ENCODE results near the gene CFAP161. TPM values are rescaled to one million over a fixed set of nuclear protein-coding genes. Genes with fewer than 3 reads are reported as not detected.
A peak's percentile ranks its signal among the peaks of the same experiment; 100 is the strongest.

Gene CFAP161, protein sequence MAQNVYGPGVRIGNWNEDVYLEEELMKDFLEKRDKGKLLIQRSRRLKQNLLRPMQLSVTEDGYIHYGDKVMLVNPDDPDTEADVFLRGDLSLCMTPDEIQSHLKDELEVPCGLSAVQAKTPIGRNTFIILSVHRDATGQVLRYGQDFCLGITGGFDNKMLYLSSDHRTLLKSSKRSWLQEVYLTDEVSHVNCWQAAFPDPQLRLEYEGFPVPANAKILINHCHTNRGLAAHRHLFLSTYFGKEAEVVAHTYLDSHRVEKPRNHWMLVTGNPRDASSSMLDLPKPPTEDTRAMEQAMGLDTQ
- total RNA-seq = 0.30 TPM
- long read RNA-seq, partial matches to known transcripts = 0 of 1 reads
- long read RNA-seq, other reads (novel, unspliced or antisense) = 1 of 1 reads

DNA sequence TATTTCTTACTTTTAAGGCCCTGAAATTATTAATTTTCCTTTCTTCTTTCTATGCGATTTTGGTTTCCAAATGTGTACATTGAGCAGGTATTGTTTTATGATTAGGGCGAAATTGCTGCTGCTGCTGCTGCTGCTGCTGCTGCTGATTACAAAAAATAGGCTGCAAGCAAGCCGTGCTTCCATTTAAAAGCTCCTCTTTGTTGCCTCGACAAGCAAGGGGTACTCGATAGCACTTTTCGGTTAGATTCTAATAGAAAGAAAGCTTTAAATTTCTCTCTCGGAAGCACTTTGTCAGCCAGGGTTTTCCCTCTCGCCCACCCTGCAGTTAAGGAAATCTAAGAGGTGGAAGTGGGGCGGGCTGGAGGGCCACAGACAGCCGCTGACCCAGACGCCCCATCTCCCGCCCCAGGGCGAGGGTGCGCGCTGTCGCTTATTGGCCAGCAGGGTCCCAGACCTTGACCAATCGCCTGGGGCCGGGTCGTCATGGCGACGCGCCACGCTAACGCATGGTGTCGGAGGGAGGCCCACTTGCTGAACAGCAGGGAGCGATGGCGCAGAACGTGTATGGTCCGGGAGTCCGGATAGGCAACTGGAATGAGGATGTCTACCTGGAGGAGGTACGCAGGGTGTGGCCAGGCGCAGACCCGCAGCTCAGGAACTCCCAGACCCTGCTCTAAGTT, at the start of gene CFAP161:
Gene CFAP161 (plus strand): TSS at position 489 of the 680 bp plus-strand sequence. CDS start 60 bp downstream, at position 549.
- peak; percentile 95 for ATAC-seq (ENCODE audit: poor library complexity)
- DNase-seq = peak; percentile 92
- intact Hi-C loops (cut with DNase I) = no loop called here

DNA sequence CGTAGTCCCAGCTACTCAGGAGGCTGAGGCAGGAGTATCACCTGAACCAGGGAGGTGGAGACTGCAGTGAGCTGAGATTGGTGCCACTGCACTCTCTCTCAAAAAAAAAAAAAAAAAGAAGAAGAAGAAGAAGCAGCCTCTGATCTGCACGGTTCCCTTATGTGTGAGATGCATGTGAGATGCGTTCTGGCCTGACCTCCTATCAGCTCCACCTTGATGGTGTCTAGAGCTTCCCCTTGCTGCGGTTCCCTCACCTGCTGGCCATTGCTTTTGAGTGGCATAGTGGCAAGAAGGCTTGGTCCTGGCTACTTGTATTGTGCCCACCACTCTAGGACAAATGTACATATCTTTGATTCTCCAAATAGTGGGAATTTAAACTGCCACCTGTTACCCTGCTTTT, 49.4 kb upstream of the CFAP161 start:
- no peak for ATAC-seq (ENCODE audit: poor library complexity)
- intact Hi-C loops (cut with DNase I) = no loop called here
- no peak for DNase-seq

DNA sequence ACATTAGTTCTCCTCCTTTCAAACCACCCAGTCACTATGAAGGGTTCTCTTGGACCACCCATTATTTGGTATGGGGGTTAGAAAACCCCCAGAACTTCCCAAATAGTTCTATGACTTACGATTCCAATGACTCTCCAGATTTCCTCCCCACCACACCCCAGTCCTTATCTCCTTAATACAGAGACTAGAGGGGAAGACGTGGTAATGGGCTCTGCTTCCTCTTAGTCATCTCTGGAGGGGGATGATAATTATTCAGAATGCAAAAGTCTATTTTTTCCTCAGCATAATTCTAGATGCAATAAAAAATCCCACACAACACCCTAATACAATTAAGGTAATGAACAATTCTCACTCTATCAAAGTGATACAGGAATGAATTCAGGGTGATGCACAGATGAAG, 48.9 kb upstream of the CFAP161 start:
- intact Hi-C loops (cut with DNase I) = no loop called here
- no peak for ATAC-seq (ENCODE audit: poor library complexity)
- DNase-seq = no peak

DNA sequence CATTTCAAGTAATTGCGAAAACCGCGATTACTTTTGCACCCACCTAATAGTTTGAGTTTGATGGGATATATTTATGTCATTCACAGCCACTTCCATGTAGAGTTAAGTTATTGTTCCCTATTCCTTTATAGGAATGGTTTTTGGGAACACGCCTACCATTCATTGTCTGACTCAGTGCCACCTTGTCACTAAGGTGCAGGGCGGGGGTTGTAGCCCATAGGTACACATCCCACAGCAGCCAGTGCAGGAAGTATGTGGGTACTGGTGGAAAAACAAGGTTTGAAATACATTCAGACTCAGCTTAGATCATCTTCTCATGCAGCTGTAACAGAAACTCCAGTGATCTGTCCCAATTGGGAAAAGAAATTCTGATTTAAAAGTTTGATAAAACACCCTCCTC, 48.2 kb upstream of the CFAP161 start:
- intact Hi-C loops (cut with DNase I) = no loop called here
- DNase-seq (no peak), ATAC-seq (ENCODE audit: poor library complexity) (no peak)

DNA sequence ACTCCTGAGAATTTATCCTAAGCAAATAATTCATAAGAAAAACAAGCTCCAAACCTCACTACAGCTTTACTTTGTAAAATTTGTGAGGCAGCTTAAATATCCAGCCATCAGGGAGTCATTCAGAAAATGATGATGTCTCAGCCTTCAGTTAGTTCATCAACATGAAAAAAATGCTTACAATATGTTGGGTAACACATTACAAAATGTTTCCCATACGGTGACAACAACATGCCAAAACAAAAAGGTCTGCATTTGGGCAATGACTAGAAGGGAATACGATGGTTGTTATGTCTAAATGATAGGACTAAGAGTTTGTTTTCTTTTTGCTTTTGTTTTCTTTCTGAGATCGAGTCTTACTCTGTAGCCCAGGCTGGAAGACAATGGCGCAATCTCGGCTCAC, 47.0 kb upstream of the CFAP161 start:
- intact Hi-C loops (cut with DNase I) = no loop called here
- DNase-seq (no peak), ATAC-seq (ENCODE audit: poor library complexity) (no peak)

DNA sequence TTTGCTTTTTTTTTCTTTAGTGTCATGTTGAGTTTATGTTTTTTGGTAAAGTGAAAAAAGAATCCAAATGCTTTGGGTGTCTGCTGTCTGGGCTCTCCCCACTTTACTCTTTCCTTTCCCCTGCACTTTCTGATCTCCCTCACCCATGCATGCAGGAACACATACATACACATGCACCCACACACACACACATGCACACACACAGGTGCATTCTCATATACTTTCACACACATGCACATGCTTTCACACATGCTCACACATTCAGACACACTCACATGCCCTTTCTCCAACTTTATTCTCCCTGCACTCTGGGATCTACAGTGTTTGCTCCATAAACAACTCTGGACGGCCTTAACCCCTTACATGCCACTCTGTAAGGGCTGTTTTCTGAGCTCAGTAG, 46.4 kb upstream of the CFAP161 start:
- DNase-seq (no peak), ATAC-seq (ENCODE audit: poor library complexity) (no peak)
- intact Hi-C loops (cut with DNase I) = no loop called here

DNA sequence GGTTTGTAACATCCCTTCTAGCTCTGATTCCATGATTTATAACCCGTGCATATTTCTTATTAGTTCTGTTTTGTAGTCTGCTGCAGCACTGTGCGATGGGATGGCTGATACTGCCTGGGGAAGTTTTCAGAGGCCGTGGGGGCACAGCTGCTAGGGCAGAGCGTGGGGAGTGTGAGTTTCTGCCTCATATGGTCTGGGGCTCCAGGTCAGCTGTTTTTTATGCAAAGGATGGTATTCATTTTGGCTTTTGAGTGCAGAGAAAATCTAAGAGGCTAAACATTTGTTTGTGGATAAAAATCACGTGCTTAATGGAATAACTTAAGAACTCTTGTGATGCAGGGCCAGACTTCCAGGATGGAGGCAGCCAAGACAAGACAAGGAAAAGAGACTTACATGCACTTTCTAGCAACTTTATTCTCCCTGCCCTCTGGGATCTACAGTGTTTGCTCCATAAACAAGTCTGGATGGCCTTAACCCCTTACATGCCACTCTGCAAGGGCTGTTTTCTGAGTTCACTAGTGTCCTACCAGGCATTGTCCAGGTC, 45.5 kb upstream of the CFAP161 start:
- intact Hi-C loops (cut with DNase I) = no loop called here
- ATAC-seq (ENCODE audit: poor library complexity) (no peak), DNase-seq (no peak)

DNA sequence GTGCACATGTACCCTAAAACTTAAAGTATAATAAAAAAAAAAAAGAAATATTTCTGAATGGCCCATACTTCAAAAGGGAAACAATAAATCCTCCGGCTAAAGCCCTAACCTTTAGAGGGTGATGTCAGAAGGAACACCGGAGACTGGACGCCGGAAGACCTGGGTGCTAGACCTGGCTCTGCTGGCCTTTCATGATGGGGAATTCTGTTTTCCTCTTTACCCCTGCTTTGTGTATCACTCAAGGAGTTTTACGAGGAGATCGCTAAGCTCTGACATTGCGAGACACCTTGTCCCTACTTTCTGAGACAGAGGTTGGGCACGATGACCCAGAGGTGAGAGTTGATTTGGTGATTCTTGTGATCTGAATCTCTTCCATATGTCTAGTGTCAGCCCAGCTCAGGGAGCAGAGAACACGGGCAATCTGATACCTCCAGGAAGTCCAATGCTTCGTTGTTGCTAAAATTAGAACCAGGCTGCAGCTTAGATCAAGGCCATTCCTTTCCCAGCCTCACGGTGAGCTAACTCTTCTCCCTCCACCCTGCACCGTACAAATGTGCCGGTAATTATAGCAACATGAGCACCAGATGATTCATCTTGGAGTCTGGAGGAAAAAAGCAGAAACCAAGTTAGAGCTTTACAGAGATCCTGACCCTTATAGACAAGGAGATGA, 42.0 kb upstream of the CFAP161 start:
- no peak for DNase-seq

DNA sequence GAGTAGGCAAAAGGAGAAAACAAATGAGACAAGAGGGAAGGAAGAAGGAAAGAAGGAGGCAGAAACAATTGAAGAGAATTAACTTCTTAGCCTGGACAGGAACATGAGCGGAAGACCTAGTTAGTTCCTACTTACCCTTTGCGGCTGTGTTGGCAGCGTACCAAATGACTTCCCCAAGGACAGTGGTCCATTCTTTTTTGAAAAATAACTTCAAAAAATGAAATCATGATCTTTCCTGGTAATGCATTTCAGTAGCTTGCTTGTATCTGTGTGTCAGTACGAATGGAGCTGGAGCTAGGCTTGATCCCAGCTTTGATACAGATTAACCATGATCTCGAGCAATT, 41.5 kb upstream of the CFAP161 start:
- intact Hi-C loops (cut with DNase I) = no loop called here

More for the DNA sequence above, 42.0 kb upstream of the CFAP161 start:
- intact Hi-C loops (cut with DNase I) = no loop called here
- peak; percentile 88 for ATAC-seq (ENCODE audit: poor library complexity)

DNA sequence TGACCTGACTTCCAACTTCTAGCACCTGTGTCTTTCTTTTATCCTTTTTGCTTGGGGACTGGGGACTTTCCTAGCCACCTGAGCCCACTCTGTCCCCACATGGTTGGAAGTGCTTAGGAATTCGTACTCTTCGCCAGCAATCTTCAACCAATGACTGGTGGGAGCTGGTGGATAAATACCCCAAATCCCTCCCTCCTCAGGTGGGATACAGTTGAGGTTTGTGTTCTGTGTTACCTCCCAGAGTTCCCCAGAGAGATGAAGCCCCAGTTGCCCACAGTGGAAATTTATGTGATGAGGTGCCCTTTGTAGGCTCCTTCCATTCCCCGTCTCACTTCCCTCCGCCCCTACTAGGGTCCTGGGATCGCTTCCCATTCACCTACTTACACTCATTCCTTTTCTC, 40.1 kb upstream of the CFAP161 start:
- intact Hi-C loops (cut with DNase I) = no loop called here
- DNase-seq (no peak), ATAC-seq (ENCODE audit: poor library complexity) (no peak)

More for the DNA sequence above, 41.5 kb upstream of the CFAP161 start:
- DNase-seq (peak; percentile 54), ATAC-seq (ENCODE audit: poor library complexity) (peak; percentile 24)

DNA sequence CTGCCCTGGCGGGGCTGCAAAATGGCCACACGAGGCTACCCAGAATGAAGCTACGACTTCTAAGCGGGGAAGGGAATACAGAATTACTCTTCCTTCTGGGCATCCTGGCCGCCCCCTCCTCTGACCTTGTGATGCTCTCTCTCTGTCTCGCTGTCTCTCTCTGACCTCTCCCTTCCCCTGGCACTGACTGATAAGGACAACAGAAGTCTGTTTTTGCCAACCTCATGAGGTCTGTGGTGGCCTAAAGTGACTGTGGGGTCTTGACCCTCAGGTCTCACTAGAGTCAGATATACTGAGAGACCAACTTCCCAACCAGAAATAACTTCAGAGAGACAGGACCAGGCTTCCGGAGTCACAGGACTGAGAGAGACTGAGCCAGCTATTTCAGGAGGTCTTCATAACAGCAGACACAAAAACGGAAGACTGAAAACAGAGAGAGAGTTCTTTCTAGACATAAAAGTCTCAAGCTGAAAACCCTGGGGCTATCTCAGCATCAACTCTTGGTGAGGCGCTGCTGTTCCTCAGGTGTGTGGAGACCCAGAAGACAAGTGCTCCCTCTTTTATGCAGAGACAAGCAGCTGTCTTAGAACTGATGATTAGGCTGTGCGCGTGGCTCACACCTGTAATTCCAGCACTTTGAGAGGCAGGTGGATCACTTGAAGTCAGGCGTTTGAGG, 38.2 kb upstream of the CFAP161 start:
- DNase-seq = no peak
- no peak for ATAC-seq (ENCODE audit: poor library complexity)
- intact Hi-C loops (cut with DNase I) = loop anchor here (5.0 kb wide), 1 partner anchor 94 kb away; the partner anchor contains the start of gene TLNRD1

DNA sequence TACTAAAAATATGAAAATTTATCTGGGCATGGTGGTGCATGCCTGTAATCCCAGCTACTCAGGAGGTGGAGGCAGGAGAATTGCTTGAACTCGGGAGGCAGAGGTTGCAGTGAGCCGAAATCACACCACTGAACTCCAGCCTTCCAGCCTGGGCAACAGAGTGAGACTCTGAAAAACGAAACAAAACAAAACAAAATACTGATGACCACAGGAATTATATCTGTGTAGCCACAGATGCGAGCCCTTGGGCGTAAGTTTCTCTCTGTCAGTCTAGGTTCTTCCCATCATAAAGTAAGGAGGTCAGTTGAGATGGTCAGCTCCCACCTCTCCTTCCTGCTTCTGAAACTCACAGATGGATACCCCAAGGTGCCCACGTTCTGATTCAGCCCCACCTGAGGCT, 37.7 kb upstream of the CFAP161 start:
- ATAC-seq (ENCODE audit: poor library complexity) (no peak), DNase-seq (no peak)
- intact Hi-C loops (cut with DNase I) = loop anchor here (5.0 kb wide), 1 partner anchor 94 kb away; the partner anchor contains the start of gene TLNRD1

DNA sequence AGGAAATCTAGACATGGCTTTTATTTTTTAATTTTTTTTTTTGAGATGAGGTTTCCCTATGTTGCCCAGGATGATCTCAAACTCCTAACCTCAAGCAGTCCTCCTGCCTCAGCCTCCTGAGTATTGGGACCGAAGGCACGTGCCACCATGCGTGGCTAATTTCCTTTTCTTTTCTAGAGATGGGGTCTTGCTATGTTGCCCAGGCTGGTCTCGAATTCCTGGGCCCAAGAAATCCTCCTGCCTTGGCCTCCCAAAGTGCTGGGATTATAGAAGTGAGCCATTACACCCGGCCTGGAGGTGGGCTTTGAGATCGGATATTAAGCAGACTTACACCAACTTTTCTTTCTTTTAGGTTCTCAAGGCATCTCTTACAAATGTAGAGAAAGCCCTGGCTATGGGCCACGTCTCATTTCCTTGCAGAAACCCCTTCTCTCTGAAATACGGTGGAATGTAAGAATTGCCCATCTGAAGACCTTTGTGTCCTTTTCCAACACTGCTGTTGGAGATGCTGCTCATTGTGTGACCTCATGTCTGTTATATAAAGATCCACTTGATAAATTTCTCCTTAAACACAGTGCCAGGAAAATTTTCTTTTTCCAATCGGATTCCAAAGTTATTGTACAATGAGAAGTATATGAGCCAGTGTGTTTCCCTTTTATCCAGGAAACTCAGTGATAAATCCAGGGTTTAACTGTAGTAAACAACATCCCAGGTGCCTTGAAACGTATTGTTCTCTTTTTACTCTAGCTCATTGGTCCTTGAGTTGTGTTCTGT, 36.8 kb upstream of the CFAP161 start:
- intact Hi-C loops (cut with DNase I) = loop anchor here (5.0 kb wide), 1 partner anchor 95 kb away; the partner anchor contains the start of gene TLNRD1
- no peak for DNase-seq
- no peak for ATAC-seq (ENCODE audit: poor library complexity)

DNA sequence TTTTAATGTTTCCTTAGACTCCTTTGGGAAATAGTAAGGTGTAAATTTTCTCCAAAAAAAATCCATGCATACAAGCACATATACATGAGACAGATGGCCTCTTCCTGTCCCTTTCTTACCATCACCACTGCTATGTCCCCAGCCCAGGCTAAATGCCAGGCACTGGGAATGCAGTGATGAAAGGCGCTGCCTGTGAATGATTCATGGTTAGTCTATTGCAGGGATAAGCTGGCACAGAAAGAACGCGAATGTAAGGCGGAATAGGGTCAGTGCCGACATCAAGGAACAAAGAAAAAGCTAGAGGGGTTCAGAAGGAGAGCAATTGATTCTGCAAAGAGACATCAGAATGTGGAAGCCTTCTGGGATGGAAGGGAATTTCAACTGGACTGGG, 36.2 kb upstream of the CFAP161 start:
- ATAC-seq (ENCODE audit: poor library complexity) = peak; percentile 28
- DNase-seq = no peak
- intact Hi-C loops (cut with DNase I) = loop anchor here (5.0 kb wide), 1 partner anchor 96 kb away; the partner anchor contains the start of gene TLNRD1

DNA sequence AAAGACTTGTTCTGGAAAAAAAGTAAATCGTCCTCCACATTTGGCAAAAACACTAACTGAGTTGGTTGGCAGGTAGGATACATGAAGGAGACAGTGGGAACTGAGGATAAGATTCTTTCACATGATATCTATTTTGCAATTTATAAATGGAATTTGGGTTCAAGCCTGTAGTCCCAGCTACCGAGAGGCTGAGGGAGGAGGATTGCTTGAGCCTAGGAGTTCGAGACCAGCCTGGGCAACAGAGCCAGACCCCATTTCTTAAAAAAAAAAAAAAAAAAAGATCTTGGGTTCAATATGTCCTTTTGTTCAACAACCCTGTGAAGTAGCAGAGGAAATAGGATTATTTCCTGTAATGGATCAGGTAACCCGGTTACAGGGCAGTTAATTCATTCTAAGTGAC, 35.7 kb upstream of the CFAP161 start:
- DNase-seq = no peak
- ATAC-seq (ENCODE audit: poor library complexity) = no peak
- intact Hi-C loops (cut with DNase I) = loop anchor here (5.0 kb wide), 1 partner anchor 96 kb away; the partner anchor contains the start of gene TLNRD1

DNA sequence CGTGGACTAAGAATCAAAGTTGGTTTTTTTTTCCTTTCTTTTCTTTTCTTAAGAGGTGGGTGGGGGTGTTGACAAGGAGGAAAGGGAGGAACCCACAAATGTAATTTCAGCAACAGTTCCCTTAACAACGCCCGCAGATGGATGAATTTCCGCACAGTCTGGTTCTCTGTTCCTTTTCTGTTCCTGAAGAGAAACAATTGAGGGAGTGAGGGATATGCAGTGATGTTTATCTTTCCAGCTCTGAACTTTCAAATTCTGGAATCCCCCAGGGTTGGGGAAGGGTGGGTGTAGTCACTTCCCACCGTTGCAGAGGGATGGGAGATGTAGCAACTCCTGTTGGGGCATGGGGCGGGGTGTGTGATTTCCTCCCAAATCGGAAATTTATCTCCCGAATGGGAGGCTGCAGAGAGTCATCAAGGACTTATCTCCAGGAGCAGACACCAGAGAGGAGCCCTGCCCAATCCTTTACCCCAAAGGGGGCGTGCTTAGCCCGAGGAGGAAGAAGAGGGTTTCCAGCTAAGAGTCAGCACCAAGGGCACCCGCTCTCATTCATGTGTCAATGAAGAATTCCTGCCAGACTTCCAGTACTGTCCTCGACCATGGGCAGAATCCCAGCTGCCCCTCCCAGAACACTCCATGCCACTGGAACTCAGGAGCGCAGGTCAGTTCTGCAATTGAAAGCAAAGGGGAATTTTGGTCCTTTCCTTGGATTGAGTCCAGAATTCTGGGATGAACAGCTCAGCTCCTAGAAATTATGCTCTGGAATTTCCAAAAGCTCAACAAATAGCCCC, 35.0 kb upstream of the CFAP161 start:
- peak; percentile 66 for ATAC-seq (ENCODE audit: poor library complexity)
- DNase-seq = peak; percentile 57

More for the DNA sequence above, 35.0 kb upstream of the CFAP161 start:
- intact Hi-C loops (cut with DNase I) = loop anchor here (5.0 kb wide), 1 partner anchor 97 kb away; the partner anchor contains the start of gene TLNRD1

Measured in Right ventricle myocardium superior (tissue), 1 donor.